Peyer's patch (tissue), 4 donors: ENCODE results near the gene RBBP4.

Experiments used
- POLR2A ChIP-seq, 2 donors: fragments of 450-650 bp; IDR thresholded peaks; one replicate each; pipeline ENCODE4 v1.5.1; 2017; ENCODE audit warnings: antibody characterized with exemption in 2 of 2, mild to moderate bottlenecking in 2 of 2, moderate library complexity in 2 of 2
- TF ChIP-seq, protein P1 (sequence below), 6 experiments: fragments of 450-650 bp in 4 of 6; fragments of 200-600 bp in 2 of 6; sonication (generic) in 1 of 6; IDR thresholded peaks; one replicate each; pipeline ENCODE4 v1.5.1; 2017 to 2019; ENCODE audit warnings: antibody characterized with exemption in 6 of 6, mild to moderate bottlenecking in 3 of 6, moderate library complexity in 1 of 6

DNA sequence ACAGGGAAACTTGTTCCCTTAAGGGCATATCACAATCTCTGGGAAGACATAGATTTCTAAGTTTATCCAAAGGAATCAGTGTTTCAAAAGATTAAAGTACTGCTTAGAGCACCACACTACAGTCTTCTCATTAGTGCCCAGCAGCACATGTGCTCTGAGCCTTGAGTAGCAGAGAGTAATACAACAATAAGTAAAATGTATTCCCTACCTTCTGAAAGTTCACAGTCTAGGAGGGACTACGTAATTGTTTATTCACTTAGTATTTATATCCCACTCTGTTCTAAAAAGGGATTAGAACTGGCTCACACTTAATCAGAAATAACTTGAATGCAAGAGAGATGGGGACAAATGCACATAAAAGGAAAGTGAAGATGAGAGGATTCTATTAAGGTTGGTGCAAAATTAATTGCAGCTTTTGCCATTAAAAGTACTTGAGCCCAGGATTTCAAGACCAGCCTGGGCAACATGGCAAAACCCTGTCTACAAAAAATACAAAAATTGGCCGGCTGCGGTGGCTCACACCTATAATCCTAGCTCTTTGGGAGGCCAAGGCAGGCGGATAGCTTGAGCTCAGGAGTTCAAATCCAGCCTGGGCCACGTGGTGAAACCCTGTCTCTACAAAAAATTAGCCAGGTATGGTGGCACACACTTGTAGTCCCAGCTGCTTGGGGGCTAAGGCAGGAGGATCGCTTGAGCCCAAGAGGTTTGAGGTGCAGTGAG lies 42.6 kb downstream of the RBBP4 start:
- TF ChIP-seq, protein P1, sequence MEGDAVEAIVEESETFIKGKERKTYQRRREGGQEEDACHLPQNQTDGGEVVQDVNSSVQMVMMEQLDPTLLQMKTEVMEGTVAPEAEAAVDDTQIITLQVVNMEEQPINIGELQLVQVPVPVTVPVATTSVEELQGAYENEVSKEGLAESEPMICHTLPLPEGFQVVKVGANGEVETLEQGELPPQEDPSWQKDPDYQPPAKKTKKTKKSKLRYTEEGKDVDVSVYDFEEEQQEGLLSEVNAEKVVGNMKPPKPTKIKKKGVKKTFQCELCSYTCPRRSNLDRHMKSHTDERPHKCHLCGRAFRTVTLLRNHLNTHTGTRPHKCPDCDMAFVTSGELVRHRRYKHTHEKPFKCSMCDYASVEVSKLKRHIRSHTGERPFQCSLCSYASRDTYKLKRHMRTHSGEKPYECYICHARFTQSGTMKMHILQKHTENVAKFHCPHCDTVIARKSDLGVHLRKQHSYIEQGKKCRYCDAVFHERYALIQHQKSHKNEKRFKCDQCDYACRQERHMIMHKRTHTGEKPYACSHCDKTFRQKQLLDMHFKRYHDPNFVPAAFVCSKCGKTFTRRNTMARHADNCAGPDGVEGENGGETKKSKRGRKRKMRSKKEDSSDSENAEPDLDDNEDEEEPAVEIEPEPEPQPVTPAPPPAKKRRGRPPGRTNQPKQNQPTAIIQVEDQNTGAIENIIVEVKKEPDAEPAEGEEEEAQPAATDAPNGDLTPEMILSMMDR (IDR thresholded peaks at IDR 0.05) = no peak
- TF ChIP-seq POLR2A (IDR thresholded peaks at IDR 0.05) = no peak
